ENCODE measurements around the gene TENM4. TPM values are rescaled to one million over a fixed set of nuclear protein-coding genes. Genes with fewer than 3 reads are reported as not detected.

TENM4 gene
- total RNA-seq, 1 donor from 2014 or later, result 117 TPM

- DNase-seq (ENCODE audit: low spot score, unreplicated experiment), result no peak
- Mint-ChIP-seq H3K27me3 (no peaks in the 10 kb centered on the region), H3K27ac (no peak overlapping the region), H3K36me3 (ENCODE audit: insufficient read depth) (peaks cover 7% of the 10 kb centered on the region), H3K4me1 (ENCODE audit: low read depth) (no peaks in the 10 kb centered on the region), H3K4me3 (ENCODE audit: low read depth) (no peak overlapping the region), H3K9me3 (ENCODE audit: low read depth) (no peaks in the 10 kb centered on the region)
- TF ChIP-seq CTCF (IDR thresholded peaks at IDR 0.05; ENCODE audit: unreplicated experiment), result no peak
Measured at GRCh38 chr11:78857688-78858087, 583.1 kb downstream of the TENM4 start.

DNA sequence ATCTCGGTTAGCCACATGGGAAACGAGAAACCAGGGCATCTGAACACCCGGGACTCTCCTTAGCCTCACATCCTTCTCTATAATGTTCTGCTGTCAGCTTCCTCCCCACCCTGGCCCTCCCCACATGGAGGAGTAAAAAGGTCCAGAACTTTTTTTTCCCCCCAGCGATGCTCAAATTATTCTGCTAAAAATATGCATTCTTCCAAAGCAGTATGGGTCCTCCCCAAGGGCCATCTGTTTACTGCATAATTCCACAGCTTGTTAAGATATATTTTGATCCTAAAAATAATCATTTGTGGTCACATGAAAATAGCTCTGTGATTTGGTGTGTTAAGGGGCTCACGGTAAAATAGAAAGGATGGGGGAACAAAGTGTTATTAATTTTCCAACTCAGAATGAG is 584.6 kb downstream of the TENM4 start:
- H3K27me3 Mint-ChIP-seq, result no peaks in the 10 kb centered on the region
- DNase-seq (ENCODE audit: low spot score, unreplicated experiment), result no peak
- H3K36me3 Mint-ChIP-seq (ENCODE audit: insufficient read depth), result peaks cover 7% of the 10 kb centered on the region
- no peaks in the 10 kb centered on the region for H3K4me1 Mint-ChIP-seq (ENCODE audit: low read depth)
- no peak for TF ChIP-seq CTCF (IDR thresholded peaks at IDR 0.05; ENCODE audit: unreplicated experiment)
- no peak overlapping the region for H3K27ac Mint-ChIP-seq
- no peaks in the 10 kb centered on the region for H3K9me3 Mint-ChIP-seq (ENCODE audit: low read depth)
- no peak overlapping the region for H3K4me3 Mint-ChIP-seq (ENCODE audit: low read depth)

DNA sequence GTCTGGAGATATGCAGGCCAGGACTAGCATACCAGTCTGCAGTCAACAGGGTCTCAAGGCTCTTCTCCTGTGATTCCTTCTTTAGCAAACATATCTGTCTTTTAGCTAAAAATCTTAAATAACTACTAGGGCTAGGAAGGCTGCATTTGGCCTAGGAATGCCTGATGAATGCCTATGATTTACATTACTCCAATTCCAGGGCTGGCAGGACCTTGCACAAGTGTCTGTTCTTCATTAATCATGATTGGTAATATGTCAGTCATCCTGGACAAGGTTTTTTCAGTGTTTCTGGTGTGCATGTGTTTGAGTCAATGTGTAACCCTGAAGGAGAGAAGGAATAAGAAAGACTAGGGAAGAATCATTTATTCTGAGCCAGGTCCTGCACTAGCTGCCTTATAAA is 585.7 kb downstream of the TENM4 start:
- H3K36me3 Mint-ChIP-seq (ENCODE audit: insufficient read depth), result peaks cover 11% of the 10 kb centered on the region
- TF ChIP-seq CTCF (IDR thresholded peaks at IDR 0.05; ENCODE audit: unreplicated experiment), result no peak
- no peak for DNase-seq (ENCODE audit: low spot score, unreplicated experiment)
- no peaks in the 10 kb centered on the region for H3K27me3 Mint-ChIP-seq
- H3K4me1 Mint-ChIP-seq (ENCODE audit: low read depth), result no peaks in the 10 kb centered on the region
- H3K27ac Mint-ChIP-seq, result no peak overlapping the region
- no peaks in the 10 kb centered on the region for H3K9me3 Mint-ChIP-seq (ENCODE audit: low read depth)
- no peak overlapping the region for H3K4me3 Mint-ChIP-seq (ENCODE audit: low read depth)

GRCh38 chr11:78853521-78853920 is 587.3 kb downstream of the TENM4 start:
- H3K4me1 Mint-ChIP-seq (ENCODE audit: low read depth), result no peaks in the 10 kb centered on the region
- no peaks in the 10 kb centered on the region for H3K27me3 Mint-ChIP-seq
- peaks cover 11% of the 10 kb centered on the region for H3K36me3 Mint-ChIP-seq (ENCODE audit: insufficient read depth)
- H3K9me3 Mint-ChIP-seq (ENCODE audit: low read depth), result no peaks in the 10 kb centered on the region
- no peak for DNase-seq (ENCODE audit: low spot score, unreplicated experiment)
- no peak overlapping the region for H3K4me3 Mint-ChIP-seq (ENCODE audit: low read depth)
- no peak overlapping the region for H3K27ac Mint-ChIP-seq
- no peak for TF ChIP-seq CTCF (IDR thresholded peaks at IDR 0.05; ENCODE audit: unreplicated experiment)

DNA sequence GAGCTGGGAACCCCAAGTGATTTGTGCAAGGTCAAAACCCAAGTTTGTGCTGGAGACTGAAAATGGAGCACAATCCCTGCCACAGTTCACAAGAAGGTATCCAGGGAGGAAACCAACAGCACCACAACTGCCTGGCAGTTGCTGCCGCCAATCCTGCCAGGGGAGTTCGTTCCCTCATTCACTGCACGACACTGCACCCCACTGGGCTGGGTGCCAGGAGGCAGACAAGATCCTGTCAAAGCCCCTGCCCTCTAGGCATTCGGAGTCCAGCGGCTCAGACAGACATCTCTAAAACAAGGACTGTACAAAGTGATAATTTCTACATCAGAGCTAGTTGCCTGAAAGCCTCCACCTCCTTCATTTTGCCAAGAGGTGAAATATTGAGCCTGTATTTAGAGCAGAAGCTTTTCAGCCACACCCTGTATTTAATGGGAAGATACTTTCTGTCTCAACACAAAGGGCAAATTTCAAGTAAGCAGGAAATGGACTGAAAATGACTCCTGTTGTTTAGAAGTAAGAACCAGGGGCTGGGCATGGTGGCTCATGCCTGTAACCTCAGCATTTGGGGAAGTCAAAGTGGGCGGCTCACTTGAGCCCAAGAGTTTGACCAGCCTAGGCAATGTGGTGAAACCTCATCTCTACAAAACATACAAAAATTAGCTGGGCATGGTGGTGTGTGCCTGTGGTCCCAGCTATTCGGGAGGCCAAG is 588.8 kb downstream of the TENM4 start:
- no peaks in the 10 kb centered on the region for H3K27me3 Mint-ChIP-seq
- no peak for TF ChIP-seq CTCF (IDR thresholded peaks at IDR 0.05; ENCODE audit: unreplicated experiment)
- H3K4me3 Mint-ChIP-seq (ENCODE audit: low read depth), result no peak overlapping the region
- DNase-seq (ENCODE audit: low spot score, unreplicated experiment), result no peak
- H3K9me3 Mint-ChIP-seq (ENCODE audit: low read depth), result no peaks in the 10 kb centered on the region
- peaks cover 11% of the 10 kb centered on the region for H3K36me3 Mint-ChIP-seq (ENCODE audit: insufficient read depth)
- H3K27ac Mint-ChIP-seq, result no peak overlapping the region
- H3K4me1 Mint-ChIP-seq (ENCODE audit: low read depth), result no peaks in the 10 kb centered on the region

Data from progenitor cell of endocrine pancreas (in vitro differentiated cells).